ENCODE results near the gene DPYD.

The DPYD gene

DNA sequence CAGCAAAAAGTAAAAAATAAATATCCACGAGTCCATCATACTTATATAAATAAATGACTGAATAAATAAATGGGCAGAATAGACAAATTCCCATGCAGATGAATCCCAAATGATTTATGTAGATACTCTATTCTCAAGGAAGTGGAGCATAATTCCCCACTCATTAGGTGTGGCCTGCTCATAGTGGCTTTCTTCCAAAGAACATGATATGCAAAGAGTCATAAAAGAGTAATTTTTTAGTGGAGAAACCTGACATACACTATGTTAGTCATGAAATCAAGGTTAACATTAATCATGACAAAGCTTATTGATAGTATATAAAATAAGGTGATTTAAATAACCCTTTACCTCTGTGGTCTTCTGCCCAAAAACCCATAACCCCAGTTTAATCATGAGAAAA, 298.9 kb downstream of the DPYD start:
- no peak for DNase-seq (ENCODE audit: low spot score)
- TF ChIP-seq, protein P1, sequence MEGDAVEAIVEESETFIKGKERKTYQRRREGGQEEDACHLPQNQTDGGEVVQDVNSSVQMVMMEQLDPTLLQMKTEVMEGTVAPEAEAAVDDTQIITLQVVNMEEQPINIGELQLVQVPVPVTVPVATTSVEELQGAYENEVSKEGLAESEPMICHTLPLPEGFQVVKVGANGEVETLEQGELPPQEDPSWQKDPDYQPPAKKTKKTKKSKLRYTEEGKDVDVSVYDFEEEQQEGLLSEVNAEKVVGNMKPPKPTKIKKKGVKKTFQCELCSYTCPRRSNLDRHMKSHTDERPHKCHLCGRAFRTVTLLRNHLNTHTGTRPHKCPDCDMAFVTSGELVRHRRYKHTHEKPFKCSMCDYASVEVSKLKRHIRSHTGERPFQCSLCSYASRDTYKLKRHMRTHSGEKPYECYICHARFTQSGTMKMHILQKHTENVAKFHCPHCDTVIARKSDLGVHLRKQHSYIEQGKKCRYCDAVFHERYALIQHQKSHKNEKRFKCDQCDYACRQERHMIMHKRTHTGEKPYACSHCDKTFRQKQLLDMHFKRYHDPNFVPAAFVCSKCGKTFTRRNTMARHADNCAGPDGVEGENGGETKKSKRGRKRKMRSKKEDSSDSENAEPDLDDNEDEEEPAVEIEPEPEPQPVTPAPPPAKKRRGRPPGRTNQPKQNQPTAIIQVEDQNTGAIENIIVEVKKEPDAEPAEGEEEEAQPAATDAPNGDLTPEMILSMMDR (IDR thresholded peaks at IDR 0.05; ENCODE audit: extremely low read depth, missing control alignments) = no peak

DNA sequence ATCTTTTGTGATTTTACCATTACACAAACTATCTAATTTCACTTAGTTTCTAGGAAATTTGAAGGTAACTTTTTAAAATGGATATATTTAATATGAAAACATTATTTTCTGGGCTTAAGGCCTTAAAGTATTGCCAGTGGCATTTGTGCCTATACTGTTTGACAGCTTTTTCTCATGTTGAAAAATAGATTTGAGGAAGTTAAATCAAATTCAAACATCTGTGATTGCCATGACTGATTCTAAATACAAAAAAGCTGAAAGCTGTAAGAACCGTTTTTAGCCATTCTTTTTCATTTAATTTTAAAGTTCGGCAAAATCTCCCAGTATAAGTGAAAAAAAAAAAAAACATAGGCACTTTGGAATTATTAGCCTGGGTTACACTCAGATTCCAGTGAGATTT, 301.1 kb downstream of the DPYD start:
- DNase-seq (ENCODE audit: low spot score) = no peak
- TF ChIP-seq, protein P1 (IDR thresholded peaks at IDR 0.05; ENCODE audit: extremely low read depth, missing control alignments) = no peak

DNA sequence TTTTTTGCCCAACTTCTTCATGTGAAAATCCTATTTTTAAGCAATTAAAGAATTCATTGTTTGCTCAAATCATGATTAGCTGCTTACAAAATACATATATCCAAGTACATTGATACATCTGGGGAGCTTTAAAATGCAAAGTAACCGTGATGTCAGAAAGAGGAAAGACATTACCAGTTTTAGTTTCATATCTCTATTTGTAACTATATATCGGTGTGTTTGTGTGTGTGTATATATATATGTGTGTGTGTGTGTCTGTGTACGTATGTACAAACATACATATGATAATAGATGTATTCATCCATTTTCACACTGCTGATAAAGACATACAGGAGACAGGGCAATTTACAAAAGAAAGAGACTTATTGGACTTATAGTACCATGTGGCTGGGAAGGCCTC, 310.1 kb downstream of the DPYD start:
- TF ChIP-seq, protein P1 (IDR thresholded peaks at IDR 0.05; ENCODE audit: extremely low read depth, missing control alignments) = no peak
- no peak for DNase-seq (ENCODE audit: low spot score)

DNA sequence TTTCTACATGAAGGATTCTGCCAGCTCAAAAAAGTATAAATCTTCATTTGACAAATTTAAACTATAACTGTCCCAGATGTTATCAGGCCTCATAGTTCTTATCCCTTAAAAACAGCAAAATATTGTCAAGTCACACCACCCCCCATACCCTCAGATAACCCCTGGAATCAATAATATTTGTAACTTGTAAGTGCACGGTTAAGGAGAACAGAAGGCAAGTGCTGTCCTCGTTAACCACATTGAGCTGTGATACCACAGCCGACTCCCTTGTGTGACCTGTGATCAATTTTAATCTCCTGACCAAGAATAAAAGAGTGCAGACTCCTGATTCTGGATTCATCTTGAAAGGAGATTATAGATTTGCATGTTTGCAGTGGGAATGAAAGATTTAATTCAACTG, 310.7 kb downstream of the DPYD start:
- TF ChIP-seq, protein P1 (IDR thresholded peaks at IDR 0.05; ENCODE audit: extremely low read depth, missing control alignments) = no peak
- no peak for DNase-seq (ENCODE audit: low spot score)

DNA sequence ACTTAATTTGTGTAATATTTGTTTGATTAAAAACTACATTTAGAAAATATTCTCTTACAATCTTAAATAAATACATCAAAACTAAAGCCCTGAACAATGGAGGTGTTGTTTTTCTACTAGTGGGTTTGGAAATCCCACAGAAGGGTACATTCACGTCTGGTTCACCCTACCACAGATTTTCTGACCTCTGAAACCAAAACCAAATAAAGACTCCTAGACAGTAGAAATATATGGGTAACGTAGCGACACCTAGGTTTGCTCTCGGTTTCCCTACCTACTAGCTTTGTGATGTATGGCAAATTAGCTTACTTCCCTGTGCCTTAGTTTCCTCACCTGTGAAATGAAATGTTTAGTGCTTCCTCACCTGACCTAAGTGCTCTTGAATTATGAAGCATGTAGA, 312.6 kb downstream of the DPYD start:
- no peak for DNase-seq (ENCODE audit: low spot score)
- TF ChIP-seq, protein P1 (IDR thresholded peaks at IDR 0.05; ENCODE audit: extremely low read depth, missing control alignments) = no peak

DNA sequence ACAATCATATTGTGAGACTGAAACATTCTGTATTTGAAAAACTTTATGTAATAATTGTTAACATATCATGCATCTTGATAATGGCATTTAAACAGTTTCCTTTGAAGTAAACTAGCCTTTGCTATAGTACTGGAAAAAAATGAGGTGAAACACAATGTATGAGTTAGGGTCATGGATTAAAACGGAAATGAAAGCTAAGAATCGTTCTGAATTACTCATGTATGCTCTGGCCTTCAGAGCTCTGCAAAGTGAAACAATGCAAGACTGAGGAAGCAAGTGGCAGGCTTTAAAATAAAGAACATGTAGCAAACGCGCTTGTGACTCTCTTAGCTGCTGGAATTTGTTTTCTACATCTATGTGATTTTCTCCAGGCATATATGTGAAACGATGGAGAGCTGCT, 317.1 kb downstream of the DPYD start:
- no peak for DNase-seq (ENCODE audit: low spot score)
- TF ChIP-seq, protein P1 (IDR thresholded peaks at IDR 0.05; ENCODE audit: extremely low read depth, missing control alignments) = no peak

DNA sequence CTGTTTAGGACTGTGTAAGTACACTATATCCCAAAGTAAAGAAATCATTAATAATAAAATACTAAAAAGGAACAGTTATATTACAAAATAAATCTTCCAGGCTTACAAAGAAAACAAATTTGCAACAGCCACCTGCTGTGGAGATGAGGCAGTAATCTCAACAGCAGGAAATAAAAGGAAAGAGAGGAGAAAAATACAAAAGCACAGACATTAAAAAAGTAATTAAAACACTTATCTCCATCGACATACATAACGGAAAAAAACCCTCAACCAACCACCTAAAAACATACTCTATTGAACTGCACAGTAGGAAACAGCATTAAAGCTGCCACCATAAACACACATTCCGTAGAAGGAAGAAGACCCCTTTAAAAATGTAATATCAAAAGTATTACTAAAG, 317.6 kb downstream of the DPYD start:
- no peak for DNase-seq (ENCODE audit: low spot score)
- TF ChIP-seq, protein P1 (IDR thresholded peaks at IDR 0.05; ENCODE audit: extremely low read depth, missing control alignments) = no peak

Measured in GM20000 (cell line).